Esophagus squamous epithelium (tissue), 5 donors: ENCODE results near the gene ANP32A. TPM values are rescaled to one million over a fixed set of nuclear protein-coding genes. Genes with fewer than 3 reads are reported as not detected.
A peak's percentile ranks its signal among the peaks of the same experiment; 100 is the strongest.

ENCODE experiments used
- DNase-seq: peaks from one replicate; lab custom pipeline; 2025; lab: John Stamatoyannopoulos, UW
- H3K27ac ChIP-seq, 4 donors: fragments of 200-600 bp; sonication (generic); one replicate each; pipeline ENCODE4 v1.5.1; 2016 to 2019; ENCODE audit warnings: mild to moderate bottlenecking in 1 of 4
- H3K27me3 ChIP-seq, 4 donors: fragments of 200-600 bp; sonication (generic); 1 replicate in 3 of 4; 2 replicates in 1 of 4; pipeline versions ENCODE4 v1.5.1 to v1.6.0; 2017 to 2021; ENCODE audit warnings: antibody characterized with exemption in 1 of 4
- H3K36me3 ChIP-seq, 3 donors: fragments of 200-600 bp; sonication (generic); one replicate each; pipeline ENCODE4 v1.5.1; 2016 to 2019
- H3K4me1 ChIP-seq, 3 donors: fragments of 200-600 bp; sonication (generic); one replicate each; pipeline ENCODE4 v1.5.1; 2017 to 2019
- H3K4me3 ChIP-seq, 4 donors: fragments of 200-600 bp; sonication (generic); 1 replicate in 3 of 4; 2 replicates in 1 of 4; pipeline ENCODE4 v1.5.1; 2016 to 2019; ENCODE audit warnings: mild to moderate bottlenecking in 2 of 4, moderate library complexity in 1 of 4
- H3K9me3 ChIP-seq, 3 donors: fragments of 200-600 bp; sonication (generic); one replicate each; pipeline ENCODE4 v1.5.1; 2016 to 2019
- CTCF ChIP-seq, 6 experiments: fragments of 450-650 bp in 4 of 6; fragments of 200-600 bp in 2 of 6; sonication (generic) in 2 of 6; IDR thresholded peaks; one replicate each; pipeline ENCODE4 v1.5.1; 2016 to 2019; ENCODE audit warnings: antibody characterized with exemption in 6 of 6, mild to moderate bottlenecking in 4 of 6, moderate library complexity in 4 of 6
- POLR2A ChIP-seq, 4 donors: fragments of 450-650 bp; IDR thresholded peaks; one replicate each; pipeline ENCODE4 v1.6.1; 2017; ENCODE audit warnings: antibody characterized with exemption in 4 of 4, mild to moderate bottlenecking in 4 of 4, moderate library complexity in 3 of 4
- WGBS, 2 donors: methylation state at CpG; one replicate each; pipeline ENCODE4 v1.1.5; 2018; 5-methylcytosine and 5-hydroxymethylcytosine counted together
- intact Hi-C: fragments of 100-400 bp; cut with DNase I; formaldehyde crosslinking; loops from one replicate; pipeline ENCODE4 v1.15.0; 2022
- total RNA-seq, 4 donors: library from RNA; depleted of rRNA; stranded (reverse); fragments of >200 nt; gene quantifications; one replicate each; pipeline ENCODE4 v1.1.0, GENCODE V29; 2016
- donor health status: DM: yes; HTN: yes; CAD: no.

ANP32A gene
- total RNA-seq, 4 donors from 2014 or later = 40.1 to 71.5 (median 43.8) TPM

- intact Hi-C loops = no loop called here
- no peak for DNase-seq
- Histone ChIP-seq H3K27ac (peak overlapping the region; percentile 93 to 98 (median 97)), H3K27me3 (no peaks in the 10 kb centered on the region), H3K4me1 (peaks cover 23 to 57% (median 37%) of the 10 kb centered on the region in 3 donors), H3K4me3 (peak overlapping the region; percentile 83 to 98 (median 91)), H3K36me3 (no peaks in the 10 kb centered on the region), H3K9me3 (no peaks in the 10 kb centered on the region)
- 1 to 11% methylated on average over 10 to 12 of the region's 13 CpGs for WGBS, 2 donors
- no peak for TF ChIP-seq POLR2A (IDR thresholded peaks at IDR 0.05)
- no peak for TF ChIP-seq CTCF (IDR thresholded peaks at IDR 0.05)
Measured at GRCh38 chr15:68816795-68817303, 3.8 kb downstream of the ANP32A start.

DNA sequence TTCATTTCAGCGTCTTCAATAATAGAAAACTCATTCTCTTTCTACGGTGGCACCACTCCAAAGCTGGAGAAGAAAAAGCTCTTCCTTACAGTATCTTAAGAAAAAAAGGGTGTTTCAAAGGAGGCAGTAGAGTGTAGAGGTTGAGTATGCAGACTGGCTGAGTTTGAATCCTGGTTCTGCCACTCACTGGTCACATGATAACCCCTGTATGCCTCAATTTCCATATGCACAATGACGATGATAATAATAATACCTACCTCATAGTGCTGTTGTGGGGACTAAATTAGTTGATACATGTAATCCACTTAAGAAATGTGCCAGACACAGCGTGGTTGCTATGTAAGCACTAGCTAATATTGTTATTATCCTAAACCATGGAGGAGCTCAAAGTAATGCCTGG is 4.5 kb downstream of the ANP32A start:
- no peaks in the 10 kb centered on the region for H3K36me3 ChIP-seq
- H3K27ac ChIP-seq = peak overlapping the region in 3 of 4 donors; percentile 97 to 98 (median 97)
- peak overlapping the region in 3 of 4 donors; percentile 87 to 98 (median 95) for H3K4me3 ChIP-seq
- no peaks in the 10 kb centered on the region for H3K27me3 ChIP-seq
- TF ChIP-seq POLR2A (IDR thresholded peaks at IDR 0.05) (no peak), CTCF (IDR thresholded peaks at IDR 0.05) (no peak)
- intact Hi-C loops = no loop called here
- 56 to 73% methylated on average over 2 to 4 of the region's 4 CpGs for WGBS, 2 donors
- H3K4me1 ChIP-seq = peaks cover 23 to 59% (median 34%) of the 10 kb centered on the region in 3 donors
- H3K9me3 ChIP-seq = no peaks in the 10 kb centered on the region
- no peak for DNase-seq

DNA sequence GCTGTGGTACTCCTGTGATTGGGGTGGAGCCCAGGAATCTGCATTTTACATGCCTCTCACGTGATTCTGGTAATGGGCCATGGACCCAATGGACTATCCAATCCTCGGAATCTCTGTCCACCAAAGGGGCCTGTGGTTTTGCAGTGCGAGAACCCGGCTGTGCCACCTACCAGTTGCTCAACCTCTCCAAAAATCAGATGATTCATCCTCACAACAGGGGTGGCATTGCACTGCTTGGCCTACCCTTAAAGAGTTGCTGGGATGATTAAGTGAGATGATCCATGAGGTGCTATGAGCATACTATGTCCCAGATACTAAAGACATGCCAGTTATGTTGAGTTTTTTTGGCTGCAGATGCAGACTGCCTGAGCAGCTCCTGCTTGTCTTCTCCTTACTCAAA is 5.1 kb downstream of the ANP32A start:
- WGBS, 2 donors = 24 to 33% methylated on average over 3 to 4 of the region's 4 CpGs
- no peak overlapping the region for H3K4me3 ChIP-seq
- H3K27ac ChIP-seq = peak overlapping the region in 1 of 4 donors; percentile 5
- intact Hi-C loops = no loop called here
- no peaks in the 10 kb centered on the region for H3K9me3 ChIP-seq
- H3K36me3 ChIP-seq = no peaks in the 10 kb centered on the region
- no peak for DNase-seq
- H3K27me3 ChIP-seq = no peaks in the 10 kb centered on the region
- TF ChIP-seq CTCF (IDR thresholded peaks at IDR 0.05) = no peak
- no peak for TF ChIP-seq POLR2A (IDR thresholded peaks at IDR 0.05)
- peaks cover 23 to 62% (median 34%) of the 10 kb centered on the region in 3 donors for H3K4me1 ChIP-seq

- Histone ChIP-seq H3K4me1 (peaks cover 23 to 65% (median 34%) of the 10 kb centered on the region in 3 donors), H3K36me3 (no peaks in the 10 kb centered on the region), H3K27ac (peak overlapping the region in 1 of 4 donors; percentile 75), H3K4me3 (no peak overlapping the region), H3K9me3 (no peaks in the 10 kb centered on the region), H3K27me3 (no peaks in the 10 kb centered on the region)
- 83 to 89% methylated on average over 5 to 6 of the region's 6 CpGs for WGBS, 2 donors
- TF ChIP-seq POLR2A (IDR thresholded peaks at IDR 0.05) = no peak
- no peak for TF ChIP-seq CTCF (IDR thresholded peaks at IDR 0.05)
- intact Hi-C loops = no loop called here
- DNase-seq = no peak
Measured at GRCh38 chr15:68814596-68814995, 6.1 kb downstream of the ANP32A start.

GRCh38 chr15:68812597-68813431 is 7.9 kb downstream of the ANP32A start:
- Histone ChIP-seq H3K27me3 (no peaks in the 10 kb centered on the region), H3K4me3 (no peak overlapping the region), H3K4me1 (peaks cover 23 to 79% (median 35%) of the 10 kb centered on the region in 3 donors), H3K36me3 (peaks cover 0 to 7% (median 0%) of the 10 kb centered on the region in 3 donors), H3K27ac (peak overlapping the region; percentile 40 to 75 (median 49)), H3K9me3 (no peaks in the 10 kb centered on the region)
- WGBS, 2 donors = 17 to 20% methylated on average over 4 of the region's 4 CpGs
- no peak for DNase-seq
- intact Hi-C loops = no loop called here
- TF ChIP-seq CTCF (IDR thresholded peaks at IDR 0.05) (no peak), POLR2A (IDR thresholded peaks at IDR 0.05) (no peak)
